Breast epithelium (tissue), 3 donors: ENCODE measurements around the gene CUL7.

Experiments
- POLR2AphosphoS5 ChIP-seq, 3 donors: sonication (generic); formaldehyde crosslinking; IDR thresholded peaks; one replicate each; pipeline ENCODE4 v1.6.1; 2017; ENCODE audit warnings: antibody characterized with exemption in 3 of 3
- TF ChIP-seq, protein P1 (sequence below), 3 donors: fragments of 450-650 bp; IDR thresholded peaks; one replicate each; pipeline ENCODE4 v1.5.1; 2016 to 2017; ENCODE audit warnings: antibody characterized with exemption in 3 of 3, mild to moderate bottlenecking in 3 of 3, moderate library complexity in 3 of 3

DNA sequence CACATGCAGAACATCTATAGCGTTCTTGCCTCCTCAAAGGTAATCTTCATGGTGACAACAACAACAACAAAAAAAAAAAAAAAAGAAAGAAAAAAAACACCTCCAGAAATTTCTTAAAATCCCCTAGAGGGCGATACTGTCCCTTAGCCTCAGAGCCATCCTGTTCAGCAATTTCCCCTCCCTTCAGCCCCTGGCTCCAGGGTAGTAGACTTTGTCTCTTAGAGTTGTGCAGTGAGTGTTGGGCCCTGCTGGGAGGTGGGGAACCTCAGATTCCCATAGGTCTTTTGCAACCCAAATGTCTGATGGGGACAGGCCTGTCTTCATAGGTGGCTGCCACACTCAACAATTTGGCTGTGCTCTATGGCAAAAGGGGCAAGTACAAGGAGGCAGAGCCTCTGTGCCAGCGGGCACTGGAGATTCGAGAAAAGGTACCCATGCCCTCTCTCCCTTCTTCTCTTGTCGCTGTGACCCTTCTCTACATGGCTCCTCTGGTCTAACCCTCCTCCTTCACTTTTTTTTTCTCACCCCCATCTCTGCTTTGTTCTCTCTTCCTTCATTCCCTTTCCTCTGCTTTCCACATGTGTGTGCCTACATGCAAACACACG is 16.5 kb upstream of the CUL7 start:
- TF ChIP-seq, protein P1, sequence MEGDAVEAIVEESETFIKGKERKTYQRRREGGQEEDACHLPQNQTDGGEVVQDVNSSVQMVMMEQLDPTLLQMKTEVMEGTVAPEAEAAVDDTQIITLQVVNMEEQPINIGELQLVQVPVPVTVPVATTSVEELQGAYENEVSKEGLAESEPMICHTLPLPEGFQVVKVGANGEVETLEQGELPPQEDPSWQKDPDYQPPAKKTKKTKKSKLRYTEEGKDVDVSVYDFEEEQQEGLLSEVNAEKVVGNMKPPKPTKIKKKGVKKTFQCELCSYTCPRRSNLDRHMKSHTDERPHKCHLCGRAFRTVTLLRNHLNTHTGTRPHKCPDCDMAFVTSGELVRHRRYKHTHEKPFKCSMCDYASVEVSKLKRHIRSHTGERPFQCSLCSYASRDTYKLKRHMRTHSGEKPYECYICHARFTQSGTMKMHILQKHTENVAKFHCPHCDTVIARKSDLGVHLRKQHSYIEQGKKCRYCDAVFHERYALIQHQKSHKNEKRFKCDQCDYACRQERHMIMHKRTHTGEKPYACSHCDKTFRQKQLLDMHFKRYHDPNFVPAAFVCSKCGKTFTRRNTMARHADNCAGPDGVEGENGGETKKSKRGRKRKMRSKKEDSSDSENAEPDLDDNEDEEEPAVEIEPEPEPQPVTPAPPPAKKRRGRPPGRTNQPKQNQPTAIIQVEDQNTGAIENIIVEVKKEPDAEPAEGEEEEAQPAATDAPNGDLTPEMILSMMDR (IDR thresholded peaks at IDR 0.05) = peak; percentile 22 to 40 (median 33)
- TF ChIP-seq POLR2AphosphoS5 (IDR thresholded peaks at IDR 0.05) = no peak
